OCI-LY7 (cell line): ENCODE data around the gene JMY. TPM values are rescaled to one million over a fixed set of nuclear protein-coding genes. Genes with fewer than 3 reads are reported as not detected.

Experiments used
- BruUV-seq: library from RNA; stranded (reverse); fragments of 400-500 nt; replicated peaks from 2 replicates; lab custom pipeline; 2021; lab: Mats Ljungman, UMichigan
- CTCF ChIA-PET: fragments of 300-600 bp; sonication (Branson Sonifier 250); formaldehyde crosslinking; loops from one replicate; lab custom pipeline; 2022; ENCODE audit warnings: antibody characterized with exemption; ENCODE audit not compliant: unreplicated experiment; lab: Charles Lee
- POLR2A ChIA-PET: fragments of 300-600 bp; sonication (Branson Sonifier 250); formaldehyde crosslinking; loops from one replicate; lab custom pipeline; 2022; ENCODE audit warnings: antibody characterized with exemption; lab: Charles Lee
- DNase-seq: peaks from one replicate; pipeline ENCODE4 v3.0.0-alpha.2; 2015; ENCODE audit warnings: low spot score
- H2AFZ ChIP-seq: fragments of 200-600 bp; sonication (generic), shearing (Covaris generic); 2 replicates; pipeline ENCODE4 v1.6.1; 2014; ENCODE audit warnings: mild to moderate bottlenecking, antibody characterized with exemption, low read length, moderate library complexity
- H3K27ac ChIP-seq: fragments of 200-600 bp; sonication (generic); 2 replicates; pipeline ENCODE4 v1.5.1; 2014; ENCODE audit warnings: mixed run types, low read depth, mild to moderate bottlenecking, moderate library complexity, low read length, inconsistent platforms; ENCODE audit not compliant: poor library complexity, severe bottlenecking
- H3K36me3 ChIP-seq: fragments of 200-600 bp; sonication (generic); 2 replicates; pipeline ENCODE4 v1.6.1; 2014; ENCODE audit warnings: mild to moderate bottlenecking, antibody characterized with exemption, low read length, moderate library complexity, mixed read lengths; ENCODE audit not compliant: insufficient read depth
- H3K4me1 ChIP-seq: fragments of 200-600 bp; sonication (generic); 2 replicates; pipeline ENCODE4 v1.5.1; 2014; ENCODE audit warnings: mild to moderate bottlenecking, low read length; ENCODE audit not compliant: insufficient read depth, poor library complexity, severe bottlenecking
- H3K4me2 ChIP-seq: fragments of 200-600 bp; sonication (generic); 2 replicates; pipeline ENCODE4 v1.6.1; 2014; ENCODE audit warnings: mild to moderate bottlenecking, low read length
- H3K4me3 ChIP-seq: fragments of 200-600 bp; sonication (generic); 2 replicates; pipeline ENCODE4 v1.5.1; 2014; ENCODE audit warnings: mild to moderate bottlenecking, low read depth, low read length; ENCODE audit not compliant: poor library complexity, severe bottlenecking
- H3K79me2 ChIP-seq: fragments of 200-600 bp; sonication (generic); 2 replicates; pipeline ENCODE4 v1.6.1; 2016; ENCODE audit warnings: low read depth, mild to moderate bottlenecking, low read length, moderate library complexity, mixed read lengths; ENCODE audit not compliant: insufficient read depth
- H3K9me2 ChIP-seq: fragments of 200-600 bp; sonication (generic); 2 replicates; pipeline ENCODE4 v1.6.1; 2016; ENCODE audit warnings: mild to moderate bottlenecking, low read length, mixed read lengths; ENCODE audit not compliant: insufficient read depth
- H3K9me3 ChIP-seq: fragments of 200-600 bp; sonication (generic); 2 replicates; pipeline ENCODE4 v1.6.1; 2014; ENCODE audit warnings: mild to moderate bottlenecking, mixed run types, low read length, mixed read lengths
- H4K20me1 ChIP-seq: fragments of 200-600 bp; sonication (generic); 2 replicates; pipeline ENCODE4 v1.6.1; 2014; ENCODE audit warnings: mild to moderate bottlenecking, antibody characterized with exemption, low read length, moderate library complexity, mixed read lengths; ENCODE audit not compliant: insufficient read depth
- CTCF ChIP-seq: fragments of 200-600 bp; sonication (generic); conservative IDR thresholded peaks from 2 replicates; pipeline ENCODE4 v1.5.1; 2014; ENCODE audit warnings: mild to moderate bottlenecking, antibody characterized with exemption, low read length, moderate library complexity, mixed read lengths
- EZH2phosphoT487 ChIP-seq: fragments of 200-600 bp; sonication (generic); IDR thresholded peaks from 2 replicates; pipeline ENCODE4 v1.6.1; 2018; ENCODE audit warnings: low read depth, borderline replicate concordance, mild to moderate bottlenecking, mixed run types, antibody characterized with exemption, low read length, moderate library complexity, mixed read lengths
- intact Hi-C: fragments of 100-400 bp; cut with micrococcal nuclease; formaldehyde crosslinking; loops from one replicate; pipeline ENCODE4 v1.10.0; 2022; ENCODE audit not compliant: unreplicated experiment
- total RNA-seq, 2 experiments: library from RNA; depleted of rRNA in 1 of 2; stranded (reverse); fragments of >200 nt in 1 of 2; shearing (Covaris generic) in 1 of 2; gene quantifications; 2 replicates each; pipeline ENCODE4 v1.2.3, GENCODE V29; 2014 to 2022

Gene JMY
- total RNA-seq, 2 experiments from 2014 or later: 4.5 to 6.3 TPM

- TF ChIP-seq EZH2phosphoT487: no peak
- H3K79me2 ChIP-seq: no peaks in the 10 kb centered on the region
- DNase-seq: no peak
- H3K4me2 ChIP-seq: no peak overlapping the region
- H3K9me2 ChIP-seq: no peaks in the 10 kb centered on the region
- no TSS peak for BruUV-seq
- H3K36me3 ChIP-seq: no peaks in the 10 kb centered on the region
- no peaks in the 10 kb centered on the region for H4K20me1 ChIP-seq
- ChIA-PET POLR2A (no interaction called here), CTCF (no interaction called here)
- no peak overlapping the region for H3K4me3 ChIP-seq
- no peaks in the 10 kb centered on the region for H3K9me3 ChIP-seq
- no peaks in the 10 kb centered on the region for H3K4me1 ChIP-seq
- intact Hi-C loops: no loop called here
- H3K27ac ChIP-seq: no peak overlapping the region
- H2AFZ ChIP-seq: no peak overlapping the region
Measured at GRCh38 chr5:79330071-79330470, 94.1 kb downstream of the JMY start.

DNA sequence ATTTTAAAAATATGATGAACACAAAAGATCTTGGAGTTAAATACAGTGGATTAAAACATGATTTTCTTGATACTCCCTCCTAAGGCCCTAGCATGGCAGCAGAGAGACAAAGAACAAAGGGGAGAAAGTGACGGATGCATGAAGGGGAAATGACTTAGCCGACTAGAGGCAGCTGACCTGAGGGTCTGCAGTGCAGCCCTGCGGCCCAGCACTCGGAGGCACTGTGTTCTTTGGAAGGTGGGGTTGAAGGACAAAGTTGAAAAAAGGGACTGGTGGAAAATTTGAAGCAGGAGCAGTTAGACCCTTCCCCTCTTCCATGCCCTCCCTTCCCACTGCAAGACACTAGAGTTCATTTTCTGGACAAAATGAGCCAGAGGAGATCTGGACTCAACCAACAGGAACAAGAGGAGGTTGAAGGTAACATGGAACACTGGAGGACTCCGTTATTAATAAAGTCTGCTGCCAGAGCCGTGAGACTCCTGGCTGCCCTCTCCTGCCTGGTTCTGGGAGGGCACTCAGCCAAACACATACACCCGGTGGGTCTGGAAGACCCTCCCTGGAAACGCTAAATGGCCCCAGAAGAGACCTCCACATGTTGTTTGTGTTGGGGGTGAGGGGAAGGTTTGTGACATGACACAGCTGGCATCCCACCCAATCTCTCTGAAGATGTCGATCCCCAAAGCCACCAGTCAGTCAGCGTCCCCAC, 98.1 kb downstream of the JMY start:
- H3K9me3 ChIP-seq: no peaks in the 10 kb centered on the region
- no TSS peak for BruUV-seq
- peak; percentile 5 for DNase-seq
- no peaks in the 10 kb centered on the region for H3K36me3 ChIP-seq
- H3K4me3 ChIP-seq: no peak overlapping the region
- POLR2A ChIA-PET: interaction anchor here (0.5 kb wide), 1 partner anchor 259 kb away, joined by 4 read pairs; no protein-coding TSS in a partner anchor
- H3K4me1 ChIP-seq: no peaks in the 10 kb centered on the region
- no peaks in the 10 kb centered on the region for H4K20me1 ChIP-seq
- H3K4me2 ChIP-seq: no peak overlapping the region
- intact Hi-C loops: no loop called here
- no peak for TF ChIP-seq EZH2phosphoT487
- peak; percentile 38 for TF ChIP-seq CTCF
- CTCF ChIA-PET: no interaction called here
- H2AFZ ChIP-seq: no peak overlapping the region
- H3K9me2 ChIP-seq: no peaks in the 10 kb centered on the region
- no peak overlapping the region for H3K27ac ChIP-seq
- H3K79me2 ChIP-seq: no peaks in the 10 kb centered on the region

GRCh38 chr5:79346420-79346824, 110.5 kb downstream of the JMY start:
- Histone ChIP-seq H3K4me1 (no peaks in the 10 kb centered on the region), H3K4me3 (no peak overlapping the region), H2AFZ (no peak overlapping the region), H4K20me1 (no peaks in the 10 kb centered on the region), H3K27ac (no peak overlapping the region), H3K36me3 (no peaks in the 10 kb centered on the region), H3K79me2 (no peaks in the 10 kb centered on the region), H3K4me2 (no peak overlapping the region), H3K9me3 (no peaks in the 10 kb centered on the region), H3K9me2 (no peaks in the 10 kb centered on the region)
- ChIA-PET CTCF (no interaction called here), POLR2A (no interaction called here)
- TF ChIP-seq CTCF: no peak
- no peak for TF ChIP-seq EZH2phosphoT487
- DNase-seq: no peak
- BruUV-seq: no TSS peak
- intact Hi-C loops: no loop called here
